ENCODE measurements around the gene IL17RD.
A peak's percentile ranks its signal among the peaks of the same experiment; 100 is the strongest.

The IL17RD gene

GRCh38 chr3:57164657-57165573 is at the start of gene IL17RD:
IL17RD (minus strand) TSS chr3:57165353; CDS start chr3:57165286, 67 bp downstream.
- DNase-seq (ENCODE audit: low read depth in 2 of 2): peak; percentile 51 to 56

DNA sequence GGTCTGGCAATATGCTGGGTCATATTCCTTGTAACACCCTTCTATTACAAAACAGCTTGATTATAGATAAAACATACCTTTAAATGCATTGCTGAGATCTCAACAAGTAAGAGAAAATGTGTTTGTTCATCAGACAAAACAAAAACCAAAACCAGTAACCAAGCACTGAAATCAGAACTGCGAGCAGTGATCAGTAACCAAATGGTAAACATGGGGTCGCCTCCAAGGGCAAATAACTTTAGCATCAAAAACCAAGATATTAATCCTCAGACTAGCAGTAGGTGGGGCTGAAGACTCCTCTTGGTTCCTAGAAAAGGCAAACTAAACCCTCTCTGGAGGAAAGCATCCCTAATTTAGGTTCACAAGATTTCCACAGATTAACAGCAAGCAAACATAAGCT is 41.3 kb upstream of the IL17RD start:
- DNase-seq (ENCODE audit: low read depth in 2 of 2): no peak

GRCh38 chr3:57199895-57200297 is 34.7 kb upstream of the IL17RD start, which contains the start of gene HESX1:
HESX1 (minus strand) TSS chr3:57199978; CDS start chr3:57199918, 60 bp downstream.
- DNase-seq (ENCODE audit: low read depth in 2 of 2): no peak

GRCh38 chr3:57194641-57195040 is 29.5 kb upstream of the IL17RD start:
- DNase-seq (ENCODE audit: low read depth in 2 of 2): no peak

- DNase-seq (ENCODE audit: low read depth in 2 of 2): no peak
Measured at GRCh38 chr3:57192028-57192427, 26.9 kb upstream of the IL17RD start.

DNA sequence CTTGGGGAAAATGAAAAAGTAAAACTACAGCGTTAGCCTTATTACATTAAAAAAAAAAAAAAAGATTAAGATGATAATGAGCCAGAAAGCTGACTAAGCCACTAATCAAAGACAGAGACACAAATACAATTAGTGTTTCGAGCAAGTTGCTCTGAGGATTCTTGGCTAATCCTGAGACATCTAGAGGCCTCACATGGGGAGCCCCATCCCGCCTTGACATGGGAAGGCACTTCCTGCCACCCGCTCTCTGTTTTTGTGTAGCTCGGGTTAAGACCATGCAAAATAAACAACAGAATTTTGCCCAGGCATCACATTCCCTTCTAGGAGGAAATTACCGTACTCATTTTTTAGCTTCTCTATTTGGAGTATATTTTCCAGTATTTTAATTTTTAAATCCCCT is 19.4 kb upstream of the IL17RD start:
- DNase-seq (ENCODE audit: low read depth in 2 of 2): no peak

GRCh38 chr3:57179580-57180410 is 14.6 kb upstream of the IL17RD start:
- no peak for DNase-seq (ENCODE audit: low read depth in 2 of 2)

- no peak for DNase-seq (ENCODE audit: low read depth in 2 of 2)
Measured at GRCh38 chr3:57176045-57176444, 10.9 kb upstream of the IL17RD start.

DNA sequence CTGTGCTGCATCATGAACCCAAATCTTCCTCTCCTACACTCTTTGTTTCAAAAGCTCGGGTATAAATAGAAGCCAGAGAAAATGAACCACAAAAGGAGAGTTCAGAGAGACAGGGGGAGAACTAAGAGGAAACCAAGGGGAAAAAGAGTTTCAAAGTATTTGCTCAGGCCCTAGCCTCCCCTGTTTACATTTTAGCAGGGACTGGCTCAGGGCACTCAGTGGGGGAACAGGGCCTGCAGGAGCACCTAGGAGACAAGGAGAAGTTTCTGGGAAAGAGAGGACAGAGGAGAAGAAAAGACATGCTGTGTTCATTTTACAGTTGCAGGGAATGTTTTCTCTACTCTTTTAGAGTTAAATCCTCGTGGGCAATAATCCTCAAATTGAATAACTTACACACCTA is 8.5 kb upstream of the IL17RD start:
- DNase-seq (ENCODE audit: low read depth in 2 of 2): no peak

GRCh38 chr3:57170946-57171345 is 5.8 kb upstream of the IL17RD start:
- DNase-seq (ENCODE audit: low read depth in 2 of 2): no peak

- DNase-seq (ENCODE audit: low read depth in 2 of 2): peak; percentile 46 to 55
Measured at GRCh38 chr3:57169872-57170623, 4.9 kb upstream of the IL17RD start.

- DNase-seq (ENCODE audit: low read depth in 2 of 2): no peak
Measured at GRCh38 chr3:57169108-57169507, 4.0 kb upstream of the IL17RD start.

GRCh38 chr3:57168151-57168550 is 3.0 kb upstream of the IL17RD start:
- DNase-seq (ENCODE audit: low read depth in 2 of 2): no peak

DNA sequence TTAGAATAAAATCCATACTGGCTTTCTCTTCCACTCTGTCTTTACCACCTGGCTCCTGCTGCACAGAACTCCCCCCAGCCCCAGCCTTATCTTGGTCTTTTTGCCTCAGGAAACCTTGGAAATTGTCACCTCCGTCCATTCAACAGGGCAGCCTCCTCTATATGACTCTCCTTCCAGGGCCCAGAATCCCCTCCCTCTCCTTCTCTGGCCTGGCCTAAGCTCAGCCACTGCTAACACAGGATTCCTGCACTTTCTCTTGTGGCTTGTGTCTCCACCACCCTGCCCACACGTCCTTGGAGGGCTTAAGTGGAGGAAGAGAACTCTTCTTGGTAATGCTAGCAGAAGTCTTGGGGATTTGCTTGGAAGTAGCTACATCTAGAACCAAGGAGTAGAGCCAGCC is 1.5 kb upstream of the IL17RD start:
- no peak for DNase-seq (ENCODE audit: low read depth in 2 of 2)

- no peak for DNase-seq (ENCODE audit: low read depth in 2 of 2)
Measured at GRCh38 chr3:57165641-57166040, 488 bp upstream of the IL17RD start.

DNA sequence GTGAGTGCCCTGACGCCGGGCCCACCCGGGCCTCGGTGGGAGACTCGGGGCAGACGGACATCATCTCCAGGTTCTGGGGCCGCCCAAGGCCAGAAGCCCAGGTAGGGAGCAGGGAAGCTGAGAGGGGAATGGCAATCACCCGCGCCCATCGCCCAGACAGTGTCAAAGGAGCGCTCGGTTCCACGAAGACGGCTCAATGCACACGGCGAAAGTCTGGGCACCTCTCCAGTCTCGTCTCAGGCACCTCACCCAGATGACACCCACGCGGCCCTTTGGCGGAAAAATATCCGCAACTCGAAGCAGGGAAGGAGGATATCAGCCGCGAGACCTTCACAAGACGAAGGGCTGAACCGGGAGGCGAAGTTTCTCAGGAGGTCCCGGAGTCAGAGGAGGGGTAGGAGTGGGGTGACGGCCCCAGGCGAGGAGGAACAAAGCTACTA is 916 bp downstream of the IL17RD start:
- DNase-seq (ENCODE audit: low read depth in 2 of 2): no peak

- DNase-seq (ENCODE audit: low read depth in 2 of 2): no peak
Measured at GRCh38 chr3:57163751-57164150, 1.4 kb downstream of the IL17RD start.

- DNase-seq (ENCODE audit: low read depth in 2 of 2): no peak
Measured at GRCh38 chr3:57161915-57162314, 3.2 kb downstream of the IL17RD start.

DNA sequence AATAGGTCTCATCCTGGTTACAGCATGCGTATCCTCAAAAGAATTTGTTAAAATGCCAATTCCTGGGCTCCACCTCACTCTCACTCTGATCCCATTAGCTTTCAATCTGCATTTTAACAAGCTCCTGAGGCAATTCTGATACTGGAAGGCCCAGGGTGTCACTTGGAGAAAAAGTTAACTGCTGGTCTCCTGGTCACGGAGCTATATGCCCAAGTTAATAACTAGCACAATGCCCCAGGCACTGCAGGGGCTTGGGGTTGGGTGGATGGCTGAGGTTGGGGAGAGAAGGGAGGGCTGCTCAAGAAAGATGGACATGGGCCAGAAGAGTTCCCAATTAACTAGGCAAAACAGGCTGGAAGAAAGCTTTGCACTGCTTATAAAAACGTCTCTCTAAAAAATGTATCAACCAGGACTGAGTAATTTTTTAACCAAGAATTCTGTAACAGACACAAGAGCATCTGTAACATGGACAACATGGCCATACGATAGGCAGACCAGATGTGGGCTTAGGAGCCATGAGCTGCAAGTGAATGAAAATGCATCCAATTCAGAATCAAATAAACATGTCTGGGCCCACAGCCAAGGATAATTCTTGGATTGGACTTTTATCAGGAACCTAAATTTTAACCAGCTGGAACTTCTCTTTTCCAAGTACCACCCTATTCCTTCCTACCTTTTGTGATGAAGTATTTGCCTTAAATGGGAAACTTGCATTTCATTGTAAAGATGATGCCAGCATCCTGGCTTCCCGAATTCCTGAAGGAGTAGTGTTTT is 4.2 kb downstream of the IL17RD start:
- DNase-seq (ENCODE audit: low read depth in 2 of 2): no peak

- no peak for DNase-seq (ENCODE audit: low read depth in 2 of 2)
Measured at GRCh38 chr3:57160076-57160764, 4.9 kb downstream of the IL17RD start.
